Measurements from ENCODE around the gene PTS. TPM values are rescaled to one million over a fixed set of nuclear protein-coding genes. Genes with fewer than 3 reads are reported as not detected.
A peak's percentile ranks its signal among the peaks of the same experiment; 100 is the strongest.
"Not testable (repeated sequence)": the region's sequence is repeated elsewhere in the genome, so short reads cannot be mapped to it uniquely, and the experiment has no call there.

Gene PTS
- total RNA-seq, 6 donors from 2014 or later: 15.0 to 26.5 (median 21.2) TPM

GRCh38 chr11:112179601-112180000 lies 46.6 kb upstream of the PTS start:
- TF ChIP-seq POLR2A (IDR thresholded peaks at IDR 0.05): no peak
- TF ChIP-seq EP300 (IDR thresholded peaks at IDR 0.05): no peak
- TF ChIP-seq, protein P1, sequence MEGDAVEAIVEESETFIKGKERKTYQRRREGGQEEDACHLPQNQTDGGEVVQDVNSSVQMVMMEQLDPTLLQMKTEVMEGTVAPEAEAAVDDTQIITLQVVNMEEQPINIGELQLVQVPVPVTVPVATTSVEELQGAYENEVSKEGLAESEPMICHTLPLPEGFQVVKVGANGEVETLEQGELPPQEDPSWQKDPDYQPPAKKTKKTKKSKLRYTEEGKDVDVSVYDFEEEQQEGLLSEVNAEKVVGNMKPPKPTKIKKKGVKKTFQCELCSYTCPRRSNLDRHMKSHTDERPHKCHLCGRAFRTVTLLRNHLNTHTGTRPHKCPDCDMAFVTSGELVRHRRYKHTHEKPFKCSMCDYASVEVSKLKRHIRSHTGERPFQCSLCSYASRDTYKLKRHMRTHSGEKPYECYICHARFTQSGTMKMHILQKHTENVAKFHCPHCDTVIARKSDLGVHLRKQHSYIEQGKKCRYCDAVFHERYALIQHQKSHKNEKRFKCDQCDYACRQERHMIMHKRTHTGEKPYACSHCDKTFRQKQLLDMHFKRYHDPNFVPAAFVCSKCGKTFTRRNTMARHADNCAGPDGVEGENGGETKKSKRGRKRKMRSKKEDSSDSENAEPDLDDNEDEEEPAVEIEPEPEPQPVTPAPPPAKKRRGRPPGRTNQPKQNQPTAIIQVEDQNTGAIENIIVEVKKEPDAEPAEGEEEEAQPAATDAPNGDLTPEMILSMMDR (IDR thresholded peaks at IDR 0.05): no peak
- TF ChIP-seq POLR2AphosphoS5 (IDR thresholded peaks at IDR 0.05): no peak
- Histone ChIP-seq H3K27ac (no peak overlapping the region), H3K4me1 (peaks cover 0 to 12% (median 10%) of the 10 kb centered on the region in 4 donors), H3K4me3 (no peak overlapping the region), H3K27me3 (no peaks in the 10 kb centered on the region), H3K9me3 (no peaks in the 10 kb centered on the region), H3K36me3 (no peaks in the 10 kb centered on the region)
- peak in 1 of 2 donors; percentile 61 for ATAC-seq (ENCODE audit: low FRiP score in 2 of 2)
- no peak for DNase-seq

- 50 to 56% methylated on average over 1 of the region's 1 CpG for WGBS, 2 donors
Observed at GRCh38 chr11:112182867-112183266, 43.4 kb upstream of the PTS start.

GRCh38 chr11:112185883-112186282 lies 40.3 kb upstream of the PTS start:
- Histone ChIP-seq H3K27me3 (no peaks in the 10 kb centered on the region), H3K27ac (no peak overlapping the region), H3K4me1 (no peaks in the 10 kb centered on the region), H3K4me3 (no peak overlapping the region), H3K9me3 (no peaks in the 10 kb centered on the region), H3K36me3 (no peaks in the 10 kb centered on the region)
- ATAC-seq (ENCODE audit: low FRiP score in 2 of 2) (no peak), DNase-seq (no peak)
- no peak for TF ChIP-seq EP300 (IDR thresholded peaks at IDR 0.05)
- no peak for TF ChIP-seq POLR2A (IDR thresholded peaks at IDR 0.05)
- TF ChIP-seq POLR2AphosphoS5 (IDR thresholded peaks at IDR 0.05): no peak
- TF ChIP-seq, protein P1 (IDR thresholded peaks at IDR 0.05): no peak

More at GRCh38 chr11:112182867-112183266, 43.4 kb upstream of the PTS start:
- Histone ChIP-seq H3K27me3 (no peaks in the 10 kb centered on the region), H3K27ac (no peak overlapping the region), H3K9me3 (no peaks in the 10 kb centered on the region), H3K4me3 (no peak overlapping the region), H3K4me1 (no peaks in the 10 kb centered on the region), H3K36me3 (no peaks in the 10 kb centered on the region)
- TF ChIP-seq POLR2A (IDR thresholded peaks at IDR 0.05) (no peak), EP300 (IDR thresholded peaks at IDR 0.05) (no peak), POLR2AphosphoS5 (IDR thresholded peaks at IDR 0.05) (no peak)
- TF ChIP-seq, protein P1 (IDR thresholded peaks at IDR 0.05): no peak
- DNase-seq: no peak
- ATAC-seq (ENCODE audit: low FRiP score in 2 of 2): no peak

DNA sequence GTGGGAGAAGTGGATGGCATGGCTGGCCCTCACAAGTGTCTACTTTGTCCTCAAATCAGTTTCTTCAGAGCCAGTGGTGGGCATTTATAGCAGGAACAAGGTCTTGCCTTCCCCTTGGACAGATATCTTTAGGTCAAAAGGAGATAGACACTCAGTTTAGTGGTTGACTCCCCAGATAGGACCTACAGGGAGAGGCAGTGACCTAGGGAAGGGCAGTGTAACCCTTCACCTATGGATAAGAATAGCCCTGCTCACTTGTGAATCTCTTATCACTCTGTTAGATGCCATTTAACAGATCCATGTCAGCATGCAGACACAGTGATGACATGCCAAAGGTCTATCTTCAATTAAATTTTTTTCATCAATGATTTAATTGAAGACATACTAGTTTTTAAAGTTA lies 39.9 kb upstream of the PTS start:
- H3K4me3 ChIP-seq: no peak overlapping the region
- no peaks in the 10 kb centered on the region for H3K4me1 ChIP-seq
- no peaks in the 10 kb centered on the region for H3K27me3 ChIP-seq
- H3K27ac ChIP-seq: no peak overlapping the region
- TF ChIP-seq POLR2AphosphoS5 (IDR thresholded peaks at IDR 0.05) (no peak), POLR2A (IDR thresholded peaks at IDR 0.05) (no peak)
- TF ChIP-seq, protein P1 (IDR thresholded peaks at IDR 0.05): no peak
- ATAC-seq (ENCODE audit: low FRiP score in 2 of 2) (no peak), DNase-seq (no peak)
- no peaks in the 10 kb centered on the region for H3K36me3 ChIP-seq
- H3K9me3 ChIP-seq: no peaks in the 10 kb centered on the region

DNA sequence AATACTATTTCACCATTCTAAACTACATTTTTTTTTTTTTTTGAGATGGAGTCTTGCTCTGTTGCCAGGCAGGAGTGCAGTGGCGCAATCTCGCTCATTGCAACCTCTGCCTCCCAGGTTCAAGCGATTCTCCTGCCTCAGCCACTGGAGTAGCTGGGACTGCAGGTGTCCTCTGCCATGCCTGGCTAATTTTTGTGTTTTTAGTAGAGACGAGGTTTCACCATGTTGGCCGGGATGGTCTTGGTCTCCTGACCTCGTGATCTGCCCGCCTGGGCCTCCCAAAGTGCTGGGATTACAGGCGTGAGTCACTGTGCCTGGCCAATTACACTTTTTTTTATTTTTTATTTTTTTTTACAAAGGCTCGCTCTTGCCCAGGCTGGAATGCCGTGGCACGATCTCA lies 31.1 kb upstream of the PTS start:
- not testable (repeated sequence) for H3K27ac ChIP-seq, H3K27me3 ChIP-seq, H3K4me3 ChIP-seq, H3K36me3 ChIP-seq, DNase-seq, H3K4me1 ChIP-seq, H3K9me3 ChIP-seq
- peak in 1 of 2 donors; percentile 65 for ATAC-seq (ENCODE audit: low FRiP score in 2 of 2)
- WGBS, 2 donors: 72 to 82% methylated on average over 11 of the region's 11 CpGs

Measured in upper lobe of left lung (tissue), 6 donors.